HAP-1 (cell line): ENCODE data around the gene ACSL6.

Experiments used
- DNase-seq, 2 experiments: peaks; one replicate each; pipeline ENCODE4 v3.0.0-alpha.2; 2016 to 2020; ENCODE audit warnings: low spot score in 2 of 2
- H3K27me3 ChIP-seq: fragments of 250-450 bp; sonication (Bioruptor Pico); 2 replicates; pipeline ENCODE4 v1.5.1; 2020; ENCODE audit warnings: low read depth, mild to moderate bottlenecking, moderate library complexity
- H3K36me3 ChIP-seq: fragments of 250-450 bp; sonication (Bioruptor Pico); replicated peaks from 2 replicates; pipeline ENCODE4 v1.5.1; 2020; ENCODE audit warnings: mild to moderate bottlenecking
- H3K4me1 ChIP-seq: fragments of 250-450 bp; sonication (Bioruptor Pico); 2 replicates; pipeline ENCODE4 v1.5.1; 2020; ENCODE audit warnings: mild to moderate bottlenecking
- H3K4me3 ChIP-seq: fragments of 250-450 bp; sonication (Bioruptor Pico); 2 replicates; pipeline ENCODE4 v1.5.1; 2020; ENCODE audit warnings: mild to moderate bottlenecking, moderate library complexity
- H3K9me3 ChIP-seq: fragments of 250-450 bp; sonication (Bioruptor Pico); 2 replicates; pipeline ENCODE4 v1.5.1; 2020; ENCODE audit warnings: mild to moderate bottlenecking, moderate library complexity
- in situ Hi-C: fragments of 300-500 bp; cut with MboI; formaldehyde crosslinking; loops from 3 replicates; pipeline ENCODE4 v1.14.3; 2020; ENCODE audit warnings: low sequenced_read_pairs, inconsistent platforms, mixed read lengths

The ACSL6 gene

GRCh38 chr5:131953969-131954368, 57.5 kb downstream of the ACSL6 start:
- H3K4me3 ChIP-seq, result no peak overlapping the region
- in situ Hi-C loops, result no loop called here
- no peaks in the 10 kb centered on the region for H3K27me3 ChIP-seq
- no peaks in the 10 kb centered on the region for H3K9me3 ChIP-seq
- H3K36me3 ChIP-seq, result no peaks in the 10 kb centered on the region
- H3K4me1 ChIP-seq, result no peaks in the 10 kb centered on the region; the same call in 1 of the 2 replicates
- no peak for DNase-seq

- Histone ChIP-seq H3K4me3 (no peak overlapping the region), H3K4me1 (no peaks in the 10 kb centered on the region; the same call in 1 of the 2 replicates), H3K27me3 (no peaks in the 10 kb centered on the region), H3K9me3 (no peaks in the 10 kb centered on the region), H3K36me3 (no peaks in the 10 kb centered on the region)
- in situ Hi-C loops, result no loop called here
- DNase-seq, result no peak
Observed at GRCh38 chr5:131952301-131952857, 59.1 kb downstream of the ACSL6 start.

- Histone ChIP-seq H3K9me3 (no peaks in the 10 kb centered on the region), H3K4me1 (no peaks in the 10 kb centered on the region; the same call in 1 of the 2 replicates), H3K4me3 (no peak overlapping the region), H3K36me3 (no peaks in the 10 kb centered on the region), H3K27me3 (no peaks in the 10 kb centered on the region)
- in situ Hi-C loops, result no loop called here
- no peak for DNase-seq
Observed at GRCh38 chr5:131950706-131951105, 60.8 kb downstream of the ACSL6 start.

- no peaks in the 10 kb centered on the region for H3K9me3 ChIP-seq
- no peaks in the 10 kb centered on the region for H3K36me3 ChIP-seq
- no peaks in the 10 kb centered on the region; the same call in 1 of the 2 replicates for H3K4me1 ChIP-seq
- H3K27me3 ChIP-seq, result 0 out of 2 replicates have a peak, but pooled peaks cover under 1% of the 10 kb centered on the region
- no peak overlapping the region for H3K4me3 ChIP-seq
- in situ Hi-C loops, result no loop called here
- no peak for DNase-seq
Observed at GRCh38 chr5:131947445-131947844, 64.0 kb downstream of the ACSL6 start.

GRCh38 chr5:131945551-131946168, 65.8 kb downstream of the ACSL6 start, which contains the start of gene MEIKIN:
Gene MEIKIN, minus strand, starts transcription at chr5:131945663. Its CDS starts 158 bp downstream, at chr5:131945505.
- Histone ChIP-seq H3K9me3 (no peaks in the 10 kb centered on the region), H3K27me3 (0 out of 2 replicates have a peak, but pooled peaks cover 2% of the 10 kb centered on the region), H3K4me1 (no peaks in the 10 kb centered on the region), H3K4me3 (no peak within 1 kb of the TSS), H3K36me3 (no peaks in the 10 kb centered on the region)
- in situ Hi-C loops, result no loop called here
- DNase-seq, result no peak

GRCh38 chr5:131944702-131945550, 66.5 kb downstream of the ACSL6 start:
- in situ Hi-C loops, result no loop called here
- H3K4me1 ChIP-seq, result no peaks in the 10 kb centered on the region

GRCh38 chr5:131943916-131944315, 67.5 kb downstream of the ACSL6 start:
- Histone ChIP-seq H3K9me3 (no peaks in the 10 kb centered on the region), H3K4me1 (no peaks in the 10 kb centered on the region), H3K36me3 (no peaks in the 10 kb centered on the region), H3K4me3 (no peak overlapping the region), H3K27me3 (0 out of 2 replicates have a peak, but pooled peaks cover 9% of the 10 kb centered on the region)
- in situ Hi-C loops, result no loop called here
- no peak for DNase-seq

More at GRCh38 chr5:131944702-131945550, 66.5 kb downstream of the ACSL6 start:
- DNase-seq, result no peak
- H3K27me3 ChIP-seq, result 0 out of 2 replicates have a peak, but pooled peaks cover 6% of the 10 kb centered on the region
- H3K9me3 ChIP-seq, result no peaks in the 10 kb centered on the region
- no peak overlapping the region for H3K4me3 ChIP-seq
- H3K36me3 ChIP-seq, result no peaks in the 10 kb centered on the region

- H3K36me3 ChIP-seq, result no peaks in the 10 kb centered on the region
- H3K4me3 ChIP-seq, result no peak overlapping the region
- DNase-seq, result no peak
- 0 out of 2 replicates have a peak, but pooled peaks cover 9% of the 10 kb centered on the region for H3K27me3 ChIP-seq
- no peaks in the 10 kb centered on the region for H3K4me1 ChIP-seq
- in situ Hi-C loops, result no loop called here
- H3K9me3 ChIP-seq, result no peaks in the 10 kb centered on the region
Observed at GRCh38 chr5:131942016-131942415, 69.4 kb downstream of the ACSL6 start.

GRCh38 chr5:131939690-131940345, 71.6 kb downstream of the ACSL6 start:
- H3K9me3 ChIP-seq, result no peaks in the 10 kb centered on the region
- H3K27me3 ChIP-seq, result 0 out of 2 replicates have a peak, but pooled peaks cover 11% of the 10 kb centered on the region
- H3K4me1 ChIP-seq, result no peaks in the 10 kb centered on the region
- no peak for DNase-seq
- H3K4me3 ChIP-seq, result no peak overlapping the region
- H3K36me3 ChIP-seq, result no peaks in the 10 kb centered on the region
- in situ Hi-C loops, result no loop called here

GRCh38 chr5:131932235-131932634, 79.2 kb downstream of the ACSL6 start:
- H3K4me1 ChIP-seq, result no peaks in the 10 kb centered on the region
- in situ Hi-C loops, result no loop called here
- no peak for DNase-seq
- no peaks in the 10 kb centered on the region for H3K9me3 ChIP-seq
- H3K36me3 ChIP-seq, result no peaks in the 10 kb centered on the region
- no peak overlapping the region for H3K4me3 ChIP-seq
- H3K27me3 ChIP-seq, result peaks cover 2% of the 10 kb centered on the region; the same call in 1 of the 2 replicates

- H3K9me3 ChIP-seq, result no peaks in the 10 kb centered on the region
- no peaks in the 10 kb centered on the region for H3K4me1 ChIP-seq
- no peak for DNase-seq
- no peaks in the 10 kb centered on the region for H3K36me3 ChIP-seq
- in situ Hi-C loops, result no loop called here
- H3K4me3 ChIP-seq, result no peak overlapping the region
- H3K27me3 ChIP-seq, result no peaks in the 10 kb centered on the region; the same call in 1 of the 2 replicates
Observed at GRCh38 chr5:131928957-131929356, 82.5 kb downstream of the ACSL6 start.

GRCh38 chr5:131926168-131926567, 85.3 kb downstream of the ACSL6 start:
- no peak for DNase-seq
- in situ Hi-C loops, result no loop called here
- Histone ChIP-seq H3K27me3 (no peaks in the 10 kb centered on the region; the same call in 1 of the 2 replicates), H3K4me1 (no peaks in the 10 kb centered on the region), H3K4me3 (no peak overlapping the region), H3K36me3 (no peaks in the 10 kb centered on the region), H3K9me3 (no peaks in the 10 kb centered on the region)

- H3K27me3 ChIP-seq, result no peaks in the 10 kb centered on the region
- H3K36me3 ChIP-seq, result no peaks in the 10 kb centered on the region
- H3K9me3 ChIP-seq, result no peaks in the 10 kb centered on the region
- DNase-seq, result no peak
- H3K4me3 ChIP-seq, result no peak overlapping the region
- H3K4me1 ChIP-seq, result no peaks in the 10 kb centered on the region
- in situ Hi-C loops, result no loop called here
Observed at GRCh38 chr5:131916481-131916880, 95.0 kb downstream of the ACSL6 start.
